Dendritic cell treated with granulocyte-macrophage colony-stimulating factor and Interleukin-4, amounts not matched to agents 40 ng/mL and 50 ng/mL, for 4 days (primary cell): ENCODE measurements around the gene VWF.

Experiments
- H3K27ac Mint-ChIP-seq: one replicate; pipeline ENCODE4 v1.8.0; 2022; ENCODE audit warnings: mild to moderate bottlenecking, mixed read lengths
- H3K27me3 Mint-ChIP-seq: one replicate; pipeline ENCODE4 v1.8.0; 2022; ENCODE audit warnings: mild to moderate bottlenecking, mixed read lengths
- H3K36me3 Mint-ChIP-seq: one replicate; pipeline ENCODE4 v1.8.0; 2022; ENCODE audit warnings: low read depth, mixed read lengths
- H3K4me1 Mint-ChIP-seq: one replicate; pipeline ENCODE4 v1.8.0; 2022; ENCODE audit warnings: low read depth, mixed read lengths
- H3K4me3 Mint-ChIP-seq: one replicate; pipeline ENCODE4 v1.8.0; 2022; ENCODE audit warnings: mild to moderate bottlenecking, moderate library complexity, mixed read lengths
- H3K9me3 Mint-ChIP-seq: one replicate; pipeline ENCODE4 v1.8.0; 2022; ENCODE audit warnings: mixed read lengths
- intact Hi-C: fragments of 100-400 bp; cut with micrococcal nuclease; formaldehyde crosslinking; loops from one replicate; pipeline ENCODE4 v1.15.0; 2022

The VWF gene

GRCh38 chr12:5913387-5913786 is 211.1 kb downstream of the VWF start:
- Mint-ChIP-seq H3K4me3 (no peak overlapping the region), H3K27ac (no peak overlapping the region), H3K27me3 (peaks cover 2% of the 10 kb centered on the region), H3K4me1 (no peaks in the 10 kb centered on the region), H3K9me3 (no peaks in the 10 kb centered on the region), H3K36me3 (no peaks in the 10 kb centered on the region)
- intact Hi-C loops, result no loop called here

DNA sequence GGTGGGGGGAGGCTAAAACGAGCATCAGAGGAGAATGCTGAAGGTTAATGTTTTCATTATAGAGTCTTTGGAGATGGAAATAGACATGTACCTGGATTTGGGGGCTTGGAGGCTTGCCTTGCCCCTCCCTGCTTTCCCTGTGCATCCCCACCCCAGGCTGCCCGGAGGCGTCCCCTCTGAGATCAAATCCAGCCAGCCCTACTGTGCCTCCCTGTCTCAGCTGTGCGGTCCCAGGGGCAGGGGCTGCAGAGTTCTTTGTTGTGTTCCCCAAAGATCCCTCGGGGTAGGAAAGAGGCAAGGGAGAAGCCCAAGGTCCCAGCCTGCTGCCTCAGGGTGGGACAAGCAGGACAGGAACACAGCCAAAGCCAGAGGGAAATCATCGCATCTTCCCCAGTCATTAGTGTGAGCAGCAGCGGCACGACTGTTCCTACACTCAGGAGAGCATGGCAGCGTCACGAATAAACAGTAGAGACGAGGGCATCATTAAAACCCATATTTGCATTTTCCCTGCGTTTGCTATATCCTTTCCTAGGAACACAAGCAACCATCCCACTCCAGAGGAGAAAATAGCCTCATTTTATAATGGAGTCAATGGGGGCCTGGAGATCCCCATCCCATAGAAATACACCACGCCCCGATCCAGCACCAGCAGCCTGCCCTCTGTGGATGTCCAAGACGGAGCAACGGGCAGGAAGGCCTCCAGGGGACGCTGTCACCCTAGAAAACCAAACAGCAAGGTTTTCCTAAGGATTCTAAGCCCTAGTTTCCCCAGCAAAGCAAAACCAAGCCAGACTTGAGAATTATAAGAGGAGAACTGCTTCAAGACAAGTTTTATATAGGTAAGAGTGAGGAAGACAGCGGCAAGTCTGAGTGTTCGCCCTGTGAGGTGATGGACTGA is 211.8 kb downstream of the VWF start:
- no peaks in the 10 kb centered on the region for H3K9me3 Mint-ChIP-seq
- no peak overlapping the region for H3K27ac Mint-ChIP-seq
- H3K36me3 Mint-ChIP-seq, result no peaks in the 10 kb centered on the region
- no peak overlapping the region for H3K4me3 Mint-ChIP-seq
- H3K27me3 Mint-ChIP-seq, result peaks cover 4% of the 10 kb centered on the region
- intact Hi-C loops, result no loop called here
- H3K4me1 Mint-ChIP-seq, result no peaks in the 10 kb centered on the region

- intact Hi-C loops, result no loop called here
- Mint-ChIP-seq H3K9me3 (no peaks in the 10 kb centered on the region), H3K36me3 (no peaks in the 10 kb centered on the region), H3K27me3 (peaks cover 4% of the 10 kb centered on the region), H3K27ac (no peak overlapping the region), H3K4me3 (no peak overlapping the region), H3K4me1 (no peaks in the 10 kb centered on the region)
These were observed 212.5 kb downstream of the VWF start for GRCh38 chr12:5912011-5912410.

DNA sequence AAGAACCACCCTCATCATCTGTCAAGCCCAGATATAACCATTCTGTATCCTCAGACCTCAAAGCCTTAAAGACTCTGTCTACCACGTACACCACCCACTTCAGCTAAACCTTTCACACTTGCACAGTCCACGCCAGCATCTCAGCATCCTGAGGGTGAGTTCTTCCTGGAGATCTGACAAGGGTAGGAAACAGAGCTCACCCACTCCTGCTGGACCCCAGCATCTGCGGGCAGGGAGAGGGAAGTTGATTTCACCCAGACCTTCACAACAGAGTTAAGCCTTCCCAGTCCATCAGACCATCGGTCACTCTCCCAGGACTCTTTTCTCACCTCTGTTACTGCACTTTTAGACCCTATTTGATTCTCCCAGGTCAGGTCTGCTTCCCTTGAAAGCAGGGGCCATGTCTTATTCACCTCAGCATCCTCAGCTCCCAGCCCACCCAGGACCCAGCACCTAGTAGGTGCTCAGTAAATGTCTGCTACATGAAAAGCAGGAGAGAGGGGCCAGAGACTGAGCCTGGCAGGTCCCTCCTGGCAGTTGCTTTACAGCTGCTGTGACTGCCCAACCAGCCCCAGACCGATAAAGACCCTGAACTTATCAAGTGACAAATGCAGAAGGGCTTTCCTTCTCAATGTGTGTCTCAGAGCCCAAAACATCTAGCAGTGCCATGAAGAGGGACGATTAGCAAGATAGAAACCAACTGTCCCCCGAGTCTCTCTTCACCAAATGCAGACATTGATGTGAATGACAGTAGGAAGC is 213.5 kb downstream of the VWF start:
- intact Hi-C loops, result no loop called here
- Mint-ChIP-seq H3K36me3 (no peaks in the 10 kb centered on the region), H3K4me1 (no peaks in the 10 kb centered on the region), H3K4me3 (no peak overlapping the region), H3K27ac (no peak overlapping the region), H3K27me3 (peaks cover 4% of the 10 kb centered on the region), H3K9me3 (no peaks in the 10 kb centered on the region)

- no peak overlapping the region for H3K27ac Mint-ChIP-seq
- H3K36me3 Mint-ChIP-seq, result no peaks in the 10 kb centered on the region
- intact Hi-C loops, result no loop called here
- H3K27me3 Mint-ChIP-seq, result peaks cover 7% of the 10 kb centered on the region
- no peak overlapping the region for H3K4me3 Mint-ChIP-seq
- H3K9me3 Mint-ChIP-seq, result no peaks in the 10 kb centered on the region
- H3K4me1 Mint-ChIP-seq, result no peaks in the 10 kb centered on the region
These were observed 214.9 kb downstream of the VWF start for GRCh38 chr12:5909560-5909959.

DNA sequence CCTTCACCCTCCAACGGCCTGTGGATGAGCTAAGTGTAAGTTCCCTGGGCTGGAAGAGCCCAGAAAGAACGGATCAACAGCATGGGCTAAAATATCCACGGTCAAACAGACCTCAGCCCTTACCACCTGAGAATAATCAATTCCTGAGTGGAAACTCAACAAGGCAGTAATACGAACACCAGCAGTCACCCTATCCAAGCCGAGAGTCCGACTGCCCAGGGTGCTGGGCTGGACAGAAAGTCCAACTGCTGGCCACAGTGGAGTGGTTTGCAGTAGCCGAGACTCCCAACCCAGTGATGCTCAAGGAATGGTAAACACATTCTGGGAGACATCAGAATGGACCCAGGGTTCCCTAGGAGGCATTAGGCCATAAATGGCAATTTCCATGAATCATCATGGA is 216.2 kb downstream of the VWF start:
- H3K27ac Mint-ChIP-seq, result no peak overlapping the region
- H3K27me3 Mint-ChIP-seq, result peaks cover 7% of the 10 kb centered on the region
- H3K4me1 Mint-ChIP-seq, result no peaks in the 10 kb centered on the region
- intact Hi-C loops, result no loop called here
- no peaks in the 10 kb centered on the region for H3K9me3 Mint-ChIP-seq
- no peaks in the 10 kb centered on the region for H3K36me3 Mint-ChIP-seq
- H3K4me3 Mint-ChIP-seq, result no peak overlapping the region

DNA sequence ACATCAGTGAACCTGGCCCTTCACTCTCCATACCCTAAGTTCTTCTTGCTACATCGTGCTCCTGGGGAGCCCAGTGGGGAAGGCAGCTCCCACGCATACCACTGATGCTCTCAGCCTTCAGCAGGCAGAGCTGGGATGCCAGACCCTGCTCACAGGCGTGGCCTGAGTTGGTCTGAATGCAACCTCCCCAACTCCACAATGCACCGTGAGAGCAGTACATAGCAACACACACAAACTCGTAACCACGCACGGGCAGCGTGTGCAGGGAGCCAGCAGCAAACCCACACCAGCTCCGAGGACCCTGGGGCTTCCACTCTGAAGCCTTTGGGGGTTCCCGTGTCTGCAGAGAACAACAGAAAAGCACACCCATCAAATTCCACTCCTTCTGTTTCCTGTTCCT is 216.7 kb downstream of the VWF start:
- Mint-ChIP-seq H3K4me3 (no peak overlapping the region), H3K27me3 (peaks cover 7% of the 10 kb centered on the region), H3K27ac (no peak overlapping the region), H3K36me3 (no peaks in the 10 kb centered on the region), H3K9me3 (no peaks in the 10 kb centered on the region), H3K4me1 (no peaks in the 10 kb centered on the region)
- intact Hi-C loops, result no loop called here

GRCh38 chr12:5905757-5906156 is 218.7 kb downstream of the VWF start:
- Mint-ChIP-seq H3K4me3 (no peak overlapping the region), H3K36me3 (no peaks in the 10 kb centered on the region), H3K27me3 (peaks cover 5% of the 10 kb centered on the region), H3K9me3 (no peaks in the 10 kb centered on the region), H3K4me1 (no peaks in the 10 kb centered on the region), H3K27ac (no peak overlapping the region)
- intact Hi-C loops, result no loop called here

DNA sequence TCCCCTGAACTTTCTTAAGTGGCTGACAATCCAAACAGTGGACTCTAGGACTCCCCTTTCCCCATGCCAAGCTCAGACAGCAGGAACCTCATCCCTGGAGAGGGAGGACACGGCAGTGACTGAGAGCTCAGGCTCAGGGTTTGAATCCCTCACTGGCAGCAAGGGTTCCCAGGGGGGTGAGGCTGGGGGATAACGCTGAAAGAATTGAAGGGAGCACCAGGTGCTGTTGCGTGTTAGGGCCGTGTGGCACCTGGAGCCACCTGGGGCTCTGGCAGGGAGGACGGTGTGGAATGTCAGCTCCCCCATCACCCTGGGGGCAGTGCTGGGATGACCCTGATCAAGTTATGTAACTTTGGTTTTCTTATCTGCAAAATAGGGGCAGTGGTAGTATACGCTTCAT is 219.5 kb downstream of the VWF start:
- peaks cover 5% of the 10 kb centered on the region for H3K27me3 Mint-ChIP-seq
- H3K27ac Mint-ChIP-seq, result no peak overlapping the region

DNA sequence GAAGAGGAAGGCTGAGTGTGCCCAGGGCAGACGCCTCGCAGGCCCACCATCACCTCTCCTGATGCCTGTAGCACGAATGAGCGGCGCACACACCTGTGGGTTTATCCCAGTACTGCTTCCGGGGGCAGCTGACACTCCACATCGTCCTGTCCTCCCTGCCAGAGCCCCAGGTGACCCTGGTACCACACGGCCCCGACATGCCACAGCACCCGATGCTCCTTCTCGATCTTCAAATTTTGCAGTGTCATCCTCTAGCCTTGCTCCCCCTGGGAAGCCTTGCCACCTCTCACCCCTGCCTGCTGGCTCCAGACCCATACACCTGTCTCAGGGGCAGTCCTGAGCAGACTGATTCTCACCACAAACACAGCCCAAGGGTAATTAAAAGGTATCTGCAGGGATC is 220.0 kb downstream of the VWF start:
- intact Hi-C loops, result no loop called here
- Mint-ChIP-seq H3K27me3 (peaks cover 5% of the 10 kb centered on the region), H3K36me3 (no peaks in the 10 kb centered on the region), H3K9me3 (no peaks in the 10 kb centered on the region), H3K27ac (no peak overlapping the region), H3K4me1 (no peaks in the 10 kb centered on the region), H3K4me3 (no peak overlapping the region)

More for the DNA sequence above, 219.5 kb downstream of the VWF start:
- Mint-ChIP-seq H3K4me1 (no peaks in the 10 kb centered on the region), H3K36me3 (no peaks in the 10 kb centered on the region), H3K4me3 (no peak overlapping the region), H3K9me3 (no peaks in the 10 kb centered on the region)
- intact Hi-C loops, result no loop called here

GRCh38 chr12:5902736-5903135 is 221.7 kb downstream of the VWF start:
- no peaks in the 10 kb centered on the region for H3K36me3 Mint-ChIP-seq
- H3K4me1 Mint-ChIP-seq, result no peaks in the 10 kb centered on the region
- intact Hi-C loops, result no loop called here
- peaks cover 3% of the 10 kb centered on the region for H3K27me3 Mint-ChIP-seq
- no peaks in the 10 kb centered on the region for H3K9me3 Mint-ChIP-seq
- no peak overlapping the region for H3K27ac Mint-ChIP-seq
- no peak overlapping the region for H3K4me3 Mint-ChIP-seq

GRCh38 chr12:5901416-5901815 is 223.1 kb downstream of the VWF start:
- Mint-ChIP-seq H3K4me3 (no peak overlapping the region), H3K27ac (no peak overlapping the region), H3K27me3 (peaks cover 8% of the 10 kb centered on the region), H3K9me3 (no peaks in the 10 kb centered on the region), H3K36me3 (no peaks in the 10 kb centered on the region), H3K4me1 (no peaks in the 10 kb centered on the region)
- intact Hi-C loops, result no loop called here

GRCh38 chr12:5900533-5901205 is 223.8 kb downstream of the VWF start:
- intact Hi-C loops, result no loop called here
- no peaks in the 10 kb centered on the region for H3K4me1 Mint-ChIP-seq
- H3K27ac Mint-ChIP-seq, result no peak overlapping the region
- H3K36me3 Mint-ChIP-seq, result no peaks in the 10 kb centered on the region
- no peak overlapping the region for H3K4me3 Mint-ChIP-seq
- no peaks in the 10 kb centered on the region for H3K9me3 Mint-ChIP-seq
- H3K27me3 Mint-ChIP-seq, result peaks cover 8% of the 10 kb centered on the region

- H3K9me3 Mint-ChIP-seq, result no peaks in the 10 kb centered on the region
- H3K36me3 Mint-ChIP-seq, result no peaks in the 10 kb centered on the region
- intact Hi-C loops, result no loop called here
- H3K27me3 Mint-ChIP-seq, result peaks cover 9% of the 10 kb centered on the region
- H3K4me1 Mint-ChIP-seq, result no peaks in the 10 kb centered on the region
- no peak overlapping the region for H3K4me3 Mint-ChIP-seq
- no peak overlapping the region for H3K27ac Mint-ChIP-seq
These were observed 224.4 kb downstream of the VWF start for GRCh38 chr12:5900076-5900475.
